ENCODE data around the gene NPRL2.

- TF ChIP-seq CTCF (IDR thresholded peaks at IDR 0.05) (peak in 1 of 4 experiments; percentile 11), POLR2AphosphoS5 (IDR thresholded peaks at IDR 0.05) (no peak), POLR2A (IDR thresholded peaks at IDR 0.05) (no peak)
Measured at GRCh38 chr3:50388016-50388719, 37.6 kb upstream of the NPRL2 start.

Data from prostate gland (tissue), 2 donors.